ENCODE results near the gene SIK3.

The SIK3 gene

DNA sequence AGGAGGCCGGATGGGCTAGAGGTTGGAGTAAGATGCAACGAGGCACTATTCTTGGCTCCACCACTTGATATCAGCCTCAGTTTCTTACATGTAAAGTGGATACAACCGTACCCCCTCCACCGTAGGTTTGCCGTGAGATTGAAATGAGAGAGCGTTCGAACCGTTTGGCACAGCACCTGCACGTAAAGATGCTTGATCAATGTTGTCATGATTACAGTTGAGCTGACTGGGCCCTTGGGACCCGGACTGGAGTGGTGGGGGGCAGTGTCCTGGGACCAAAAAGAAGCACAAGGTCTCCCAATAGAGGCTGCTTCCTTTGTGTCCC lies 264.8 kb downstream of the SIK3 start:
- no peak for DNase-seq

DNA sequence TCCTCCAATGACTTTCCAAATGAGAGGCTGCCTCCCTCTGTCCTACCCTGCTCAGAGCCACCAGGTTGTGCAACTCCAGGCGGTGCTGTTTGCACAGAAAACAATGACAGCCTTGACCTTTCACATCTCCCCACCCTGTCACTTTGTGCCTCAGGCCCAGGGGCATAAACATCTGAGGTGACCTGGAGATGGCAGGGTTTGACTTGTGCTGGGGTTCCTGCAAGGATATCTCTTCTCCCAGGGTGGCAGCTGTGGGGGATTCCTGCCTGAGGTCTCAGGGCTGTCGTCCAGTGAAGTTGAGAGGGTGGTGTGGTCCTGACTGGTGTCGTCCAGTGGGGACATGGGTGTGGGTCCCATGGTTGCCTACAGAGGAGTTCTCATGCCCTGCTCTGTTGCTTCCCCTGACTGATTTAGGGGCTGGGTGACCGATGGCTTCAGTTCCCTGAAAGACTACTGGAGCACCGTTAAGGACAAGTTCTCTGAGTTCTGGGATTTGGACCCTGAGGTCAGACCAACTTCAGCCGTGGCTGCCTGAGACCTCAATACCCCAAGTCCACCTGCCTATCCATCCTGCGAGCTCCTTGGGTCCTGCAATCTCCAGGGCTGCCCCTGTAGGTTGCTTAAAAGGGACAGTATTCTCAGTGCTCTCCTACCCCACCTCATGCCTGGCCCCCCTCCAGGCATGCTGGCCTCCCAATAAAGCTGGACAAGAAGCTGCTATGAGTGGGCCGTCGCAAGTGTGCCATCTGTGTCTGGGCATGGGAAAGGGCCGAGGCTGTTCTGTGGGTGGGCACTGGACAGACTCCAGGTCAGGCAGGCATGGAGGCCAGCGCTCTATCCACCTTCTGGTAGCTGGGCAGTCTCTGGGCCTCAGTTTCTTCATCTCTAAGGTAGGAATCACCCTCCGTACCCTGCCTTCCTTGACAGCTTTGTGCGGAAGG lies 265.6 kb downstream of the SIK3 start:
- DNase-seq = no peak

DNA sequence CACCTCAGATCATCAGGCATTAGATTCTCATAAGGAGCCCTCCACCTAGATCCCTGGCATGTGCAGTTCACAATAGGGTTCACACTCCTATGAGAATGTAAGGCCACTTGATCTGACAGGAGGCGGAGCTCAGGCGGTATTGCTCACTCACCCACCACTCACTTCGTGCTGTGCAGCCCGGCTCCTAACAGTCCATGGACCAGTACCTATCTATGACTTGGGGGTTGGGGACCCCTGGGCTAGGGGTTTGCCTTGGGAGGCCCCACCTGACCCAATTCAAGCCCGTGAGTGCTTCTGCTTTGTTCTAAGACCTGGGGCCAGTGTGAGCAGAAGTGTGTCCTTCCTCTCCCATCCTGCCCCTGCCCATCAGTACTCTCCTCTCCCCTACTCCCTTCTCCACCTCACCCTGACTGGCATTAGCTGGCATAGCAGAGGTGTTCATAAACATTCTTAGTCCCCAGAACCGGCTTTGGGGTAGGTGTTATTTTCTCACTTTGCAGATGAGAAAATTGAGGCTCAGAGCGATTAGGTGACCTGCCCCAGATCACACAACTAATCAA lies 266.4 kb downstream of the SIK3 start:
- no peak for DNase-seq

DNA sequence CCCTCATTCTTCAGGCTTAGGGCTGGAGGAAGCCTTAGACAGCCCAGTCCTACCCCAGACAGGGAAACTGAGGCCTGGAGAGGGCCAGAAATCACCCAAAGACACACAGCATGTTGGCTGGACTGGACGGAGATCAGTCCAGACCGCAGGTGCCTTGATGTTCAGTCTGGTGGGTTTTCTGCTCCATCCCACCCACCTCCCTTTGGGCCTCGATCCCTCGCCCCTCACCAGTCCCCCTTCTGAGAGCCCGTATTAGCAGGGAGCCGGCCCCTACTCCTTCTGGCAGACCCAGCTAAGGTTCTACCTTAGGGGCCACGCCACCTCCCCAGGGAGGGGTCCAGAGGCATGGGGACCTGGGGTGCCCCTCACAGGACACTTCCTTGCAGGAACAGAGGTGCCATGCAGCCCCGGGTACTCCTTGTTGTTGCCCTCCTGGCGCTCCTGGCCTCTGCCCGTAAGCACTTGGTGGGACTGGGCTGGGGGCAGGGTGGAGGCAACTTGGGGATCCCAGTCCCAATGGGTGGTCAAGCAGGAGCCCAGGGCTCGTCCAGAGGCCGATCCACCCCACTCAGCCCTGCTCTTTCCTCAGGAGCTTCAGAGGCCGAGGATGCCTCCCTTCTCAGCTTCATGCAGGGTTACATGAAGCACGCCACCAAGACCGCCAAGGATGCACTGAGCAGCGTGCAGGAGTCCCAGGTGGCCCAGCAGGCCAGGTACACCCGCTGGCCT lies 267.9 kb downstream of the SIK3 start:
- DNase-seq = no peak

DNA sequence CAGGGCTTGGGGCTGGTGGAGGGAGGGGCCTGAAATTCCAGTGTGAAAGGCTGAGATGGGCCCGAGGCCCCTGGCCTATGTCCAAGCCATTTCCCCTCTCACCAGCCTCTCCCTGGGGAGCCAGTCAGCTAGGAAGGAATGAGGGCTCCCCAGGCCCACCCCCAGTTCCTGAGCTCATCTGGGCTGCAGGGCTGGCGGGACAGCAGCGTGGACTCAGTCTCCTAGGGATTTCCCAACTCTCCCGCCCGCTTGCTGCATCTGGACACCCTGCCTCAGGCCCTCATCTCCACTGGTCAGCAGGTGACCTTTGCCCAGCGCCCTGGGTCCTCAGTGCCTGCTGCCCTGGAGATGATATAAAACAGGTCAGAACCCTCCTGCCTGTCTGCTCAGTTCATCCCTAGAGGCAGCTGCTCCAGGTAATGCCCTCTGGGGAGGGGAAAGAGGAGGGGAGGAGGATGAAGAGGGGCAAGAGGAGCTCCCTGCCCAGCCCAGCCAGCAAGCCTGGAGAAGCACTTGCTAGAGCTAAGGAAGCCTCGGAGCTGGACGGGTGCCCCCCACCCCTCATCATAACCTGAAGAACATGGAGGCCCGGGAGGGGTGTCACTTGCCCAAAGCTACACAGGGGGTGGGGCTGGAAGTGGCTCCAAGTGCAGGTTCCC lies 268.6 kb downstream of the SIK3 start, which contains the start of gene APOC3:
APOC3 (plus strand) TSS at position 383 of the 659 bp plus-strand sequence. CDS start 676 bp downstream, outside the sequence.
- no peak for DNase-seq

DNA sequence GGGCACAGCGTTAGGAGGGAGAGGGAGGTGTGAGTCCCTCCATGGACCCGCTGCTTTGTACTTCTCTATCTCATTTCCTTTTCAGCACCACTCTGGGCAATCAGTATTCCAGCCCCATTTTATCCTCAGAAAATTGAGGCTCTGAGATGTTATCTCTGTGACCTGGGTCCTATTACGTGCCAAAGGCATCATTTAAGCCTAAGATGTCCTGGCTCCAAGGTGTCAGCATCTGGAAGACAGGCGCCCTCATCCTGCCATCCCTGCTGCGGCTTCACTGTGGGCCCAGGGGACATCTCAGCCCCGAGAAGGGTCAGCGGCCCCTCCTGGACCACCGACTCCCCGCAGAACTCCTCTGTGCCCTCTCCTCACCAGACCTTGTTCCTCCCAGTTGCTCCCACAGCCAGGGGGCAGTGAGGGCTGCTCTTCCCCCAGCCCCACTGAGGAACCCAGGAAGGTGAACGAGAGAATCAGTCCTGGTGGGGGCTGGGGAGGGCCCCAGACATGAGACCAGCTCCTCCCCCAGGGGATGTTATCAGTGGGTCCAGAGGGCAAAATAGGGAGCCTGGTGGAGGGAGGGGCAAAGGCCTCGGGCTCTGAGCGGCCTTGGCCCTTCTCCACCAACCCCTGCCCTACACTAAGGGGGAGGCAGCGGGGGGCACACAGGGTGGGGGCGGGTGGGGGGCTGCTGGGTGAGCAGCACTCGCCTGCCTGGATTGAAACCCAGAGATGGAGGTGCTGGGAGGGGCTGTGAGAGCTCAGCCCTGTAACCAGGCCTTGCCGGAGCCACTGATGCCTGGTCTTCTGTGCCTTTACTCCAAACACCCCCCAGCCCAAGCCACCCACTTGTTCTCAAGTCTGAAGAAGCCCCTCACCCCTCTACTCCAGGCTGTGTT lies 269.4 kb downstream of the SIK3 start:
- no peak for DNase-seq

DNA sequence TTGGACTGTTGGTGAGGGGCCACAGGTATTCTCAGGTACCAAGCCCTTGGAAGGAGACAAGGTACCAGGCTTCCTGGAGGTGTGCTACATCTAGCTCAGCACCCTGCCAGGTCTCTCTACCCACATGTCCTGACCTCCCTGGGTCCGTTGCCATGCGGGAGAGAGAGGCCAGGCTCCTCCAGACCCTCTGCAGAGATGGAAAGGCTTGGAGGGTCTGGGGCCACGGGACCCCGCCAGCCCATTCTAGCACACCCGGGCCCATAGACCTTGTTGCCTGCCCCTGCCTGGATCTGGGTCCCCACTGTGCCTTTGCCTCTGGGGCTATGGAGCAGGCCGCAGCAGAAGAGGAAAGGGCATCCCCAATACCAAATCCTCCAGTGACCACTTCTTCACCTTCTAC lies 270.8 kb downstream of the SIK3 start:
- no peak for DNase-seq

DNA sequence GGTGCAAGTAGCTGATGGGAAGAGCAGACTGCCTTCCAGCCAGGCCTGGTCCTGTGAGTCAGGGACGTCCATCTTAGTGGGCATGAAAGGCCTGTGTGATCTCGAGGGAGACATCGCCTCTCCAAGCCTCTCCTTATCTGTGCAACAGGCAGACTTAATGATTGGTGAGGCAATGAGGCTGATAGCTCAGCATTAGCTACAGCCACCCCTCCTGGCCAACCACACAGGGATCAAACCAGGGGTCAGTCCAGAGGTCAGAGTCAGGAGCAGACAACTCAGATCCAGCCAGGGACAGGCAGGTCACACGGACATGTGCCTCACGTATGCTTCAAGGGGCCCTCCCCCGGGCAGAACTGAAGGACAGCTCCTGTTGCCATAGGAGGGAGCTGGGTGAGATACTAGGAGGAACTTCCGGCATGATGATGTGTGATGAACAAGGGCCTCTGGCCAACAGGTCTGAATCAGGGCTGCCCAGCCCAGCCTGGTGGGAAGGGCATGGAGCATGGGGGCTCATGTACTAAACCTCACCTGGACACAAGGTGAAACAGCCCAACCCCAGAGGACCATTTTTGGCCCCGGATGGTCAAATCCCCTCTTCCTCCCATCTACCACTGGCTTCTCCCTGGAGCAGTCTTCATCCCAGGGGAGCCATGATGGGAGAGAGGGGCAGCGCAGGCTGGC lies 271.3 kb downstream of the SIK3 start:
- DNase-seq = no peak

DNA sequence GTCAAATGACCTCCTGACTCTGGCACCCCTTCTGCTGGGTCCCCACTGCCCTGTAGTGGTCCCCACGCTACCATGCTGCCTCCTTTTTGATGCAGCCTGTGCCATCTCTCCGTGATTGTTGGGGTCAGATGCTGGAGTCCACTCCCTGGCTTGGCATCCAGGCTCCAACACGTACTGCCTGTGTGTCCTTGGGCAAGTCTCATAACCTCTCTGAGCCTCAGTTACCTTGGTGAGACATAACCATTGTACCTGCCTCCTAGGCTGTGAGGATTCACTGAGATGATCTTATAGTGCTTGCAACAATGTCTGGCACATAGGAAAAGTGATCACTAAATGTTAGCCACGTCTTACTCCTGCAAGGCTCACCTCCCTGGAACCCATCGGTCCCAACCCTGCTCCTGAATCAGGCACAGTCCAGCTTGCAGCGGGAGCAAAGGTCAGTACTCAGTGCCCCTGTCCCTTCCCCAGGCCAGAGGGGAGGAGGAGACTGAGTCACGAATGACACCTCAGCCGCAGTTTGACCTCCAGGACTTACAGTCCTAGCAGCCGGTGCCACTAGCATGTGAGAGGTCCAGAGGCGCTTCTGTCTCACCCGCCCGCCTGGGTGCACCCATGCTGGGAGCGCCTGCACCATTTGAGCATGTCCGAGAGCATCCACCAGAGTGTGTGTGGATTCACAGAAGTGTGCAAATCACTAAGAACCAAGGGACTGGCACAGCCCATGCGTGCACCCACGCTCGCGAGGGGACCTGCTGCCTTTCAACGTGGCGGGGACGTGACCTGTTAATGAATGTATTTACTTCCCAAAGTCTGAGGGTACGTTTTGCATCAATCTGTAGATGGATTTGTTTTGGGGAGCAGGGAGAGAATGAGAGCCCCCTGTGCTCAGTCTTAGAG lies 272.1 kb downstream of the SIK3 start:
- no peak for DNase-seq

DNA sequence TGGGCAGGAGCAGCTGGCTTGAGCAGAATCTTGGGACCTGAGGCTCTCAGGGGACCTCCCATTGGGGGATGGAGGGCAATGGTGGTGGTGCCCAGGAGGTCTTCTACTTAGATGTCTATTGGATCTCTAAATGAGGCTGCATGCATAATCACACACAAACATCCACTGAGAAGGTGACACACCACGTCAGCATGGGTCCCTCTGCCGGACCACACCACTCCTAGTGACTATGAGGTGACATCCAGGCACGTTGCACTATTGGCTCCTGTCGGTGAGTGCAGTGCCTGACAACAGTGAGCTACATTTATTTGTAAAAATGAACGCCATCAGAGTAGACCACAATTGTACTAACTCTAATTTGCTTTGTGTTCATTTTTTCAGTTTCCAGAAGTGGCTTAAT lies 272.8 kb downstream of the SIK3 start:
- no peak for DNase-seq

DNA sequence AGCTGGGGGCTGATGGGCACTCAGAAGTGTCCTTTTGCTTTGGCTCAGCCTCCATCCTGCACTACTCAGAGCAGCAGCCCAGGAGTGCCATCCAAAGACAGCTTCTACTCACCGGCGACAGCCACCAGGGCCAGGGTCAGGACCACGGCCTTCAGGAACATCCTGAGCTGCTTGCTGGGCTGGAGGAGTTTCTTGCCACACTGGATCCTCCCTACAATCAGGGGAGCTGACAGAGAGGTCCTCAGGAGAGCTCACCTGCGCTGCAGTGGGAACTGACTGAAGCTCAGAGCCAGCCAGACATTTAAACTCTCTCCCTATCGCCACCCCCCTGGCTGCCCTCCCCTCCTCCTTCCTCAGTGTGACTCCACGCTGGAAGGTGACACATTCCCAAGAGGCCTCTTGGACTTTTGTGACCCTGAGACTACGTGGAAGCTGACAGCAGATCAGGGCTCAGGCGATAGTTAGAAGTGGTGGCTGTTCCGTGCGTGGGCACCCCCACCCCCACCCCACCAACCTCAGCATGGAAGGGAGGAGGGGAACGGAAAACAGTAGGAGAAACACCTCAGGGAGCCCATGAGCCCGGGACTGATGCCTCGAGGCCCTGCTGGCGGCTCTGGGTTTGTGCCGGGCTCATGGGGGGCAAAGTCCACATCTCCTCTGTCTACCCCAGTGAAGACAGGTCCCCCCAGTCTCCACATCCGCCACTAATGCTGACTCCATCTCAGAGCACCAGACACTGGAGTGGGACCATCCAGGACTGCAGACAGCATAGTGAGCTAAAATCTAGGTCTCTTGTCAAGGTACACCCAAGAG lies 275.0 kb downstream of the SIK3 start, which contains the start of gene APOA4:
APOA4 (minus strand) TSS at position 274 of the 813 bp plus-strand sequence; CDS start at position 161, 113 bp downstream.
- no peak for DNase-seq

DNA sequence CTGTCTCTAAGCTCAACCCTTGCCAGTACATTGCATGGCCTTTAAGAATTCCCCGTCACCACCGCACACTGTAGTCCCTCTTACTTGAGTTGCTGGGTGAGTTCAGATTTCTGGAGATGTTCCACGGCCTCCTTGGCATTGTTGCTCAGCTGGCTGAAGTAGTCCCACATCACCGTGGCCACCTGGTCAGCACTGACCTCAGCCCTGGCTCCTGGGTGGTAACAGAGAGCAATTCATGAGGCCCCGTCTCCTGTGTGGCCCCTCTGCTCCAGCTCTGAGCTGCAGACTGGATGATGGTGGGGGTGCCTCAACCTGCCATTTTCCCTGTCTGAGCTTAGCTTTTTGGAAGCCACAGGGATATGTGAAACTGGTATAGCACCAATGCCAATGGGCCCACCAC lies 275.7 kb downstream of the SIK3 start:
- no peak for DNase-seq

DNA sequence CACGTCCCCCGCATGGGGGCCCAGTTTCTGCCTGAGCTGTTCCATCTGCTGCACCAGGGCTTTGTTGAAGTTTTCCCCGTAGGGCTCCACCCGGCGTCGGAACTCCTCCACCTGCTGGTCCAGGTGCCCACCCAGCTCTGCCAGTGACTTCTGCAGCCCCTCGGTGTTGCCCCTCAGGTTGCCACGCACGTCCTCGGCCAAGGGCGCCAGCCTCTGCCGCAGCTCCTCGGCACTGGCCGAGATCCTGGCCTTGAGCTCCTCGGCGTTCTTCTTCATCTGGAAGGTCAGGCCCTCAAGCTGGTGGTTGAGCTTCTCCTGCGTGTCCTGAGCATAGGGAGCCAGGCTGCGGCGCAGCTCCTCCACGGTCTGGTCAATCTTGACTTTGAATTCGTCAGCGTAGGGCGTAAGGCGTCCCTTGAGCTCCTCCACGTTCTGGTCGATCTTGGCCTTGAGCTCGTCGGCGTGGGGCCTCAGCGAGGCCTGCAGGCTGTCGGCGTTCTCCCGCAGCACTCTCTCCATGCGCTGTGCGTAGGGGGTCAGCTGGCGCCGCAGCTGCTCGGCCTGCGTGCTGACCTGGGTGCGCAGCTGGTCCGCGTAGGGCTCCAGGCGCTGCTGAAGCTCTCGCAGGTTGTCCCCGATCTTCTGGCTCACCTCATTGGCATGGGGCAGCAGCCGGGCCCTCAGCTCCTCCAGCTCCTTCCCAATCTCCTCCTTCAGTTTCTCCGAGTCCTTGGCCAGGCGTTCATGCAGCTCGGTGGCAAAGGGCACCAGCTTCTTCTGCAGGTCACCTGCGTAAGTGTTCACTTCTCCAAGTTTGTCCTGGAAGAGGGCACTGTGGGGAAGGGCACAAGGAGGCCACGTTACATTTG lies 276.9 kb downstream of the SIK3 start:
- DNase-seq = no peak

DNA sequence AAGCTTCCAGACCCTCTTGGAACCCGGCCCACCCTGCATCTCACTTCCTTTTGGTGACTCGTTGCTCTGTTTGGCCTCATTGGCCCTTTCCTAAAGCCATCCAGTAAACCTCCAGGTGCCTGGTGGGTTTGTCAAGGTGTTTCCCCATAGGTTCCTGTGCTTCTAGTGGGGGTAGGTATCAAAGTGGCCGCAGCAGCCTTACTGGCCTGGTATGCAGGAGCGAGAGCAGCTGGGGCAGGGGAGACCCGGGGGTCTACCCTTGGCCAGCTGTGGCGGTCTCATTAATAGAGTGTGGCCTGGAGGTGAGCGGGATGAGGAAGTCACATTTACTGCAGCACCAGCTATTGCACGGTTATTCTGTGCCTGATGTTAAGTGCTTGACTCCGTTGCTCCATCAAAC lies 279.2 kb downstream of the SIK3 start:
- DNase-seq = no peak

DNA sequence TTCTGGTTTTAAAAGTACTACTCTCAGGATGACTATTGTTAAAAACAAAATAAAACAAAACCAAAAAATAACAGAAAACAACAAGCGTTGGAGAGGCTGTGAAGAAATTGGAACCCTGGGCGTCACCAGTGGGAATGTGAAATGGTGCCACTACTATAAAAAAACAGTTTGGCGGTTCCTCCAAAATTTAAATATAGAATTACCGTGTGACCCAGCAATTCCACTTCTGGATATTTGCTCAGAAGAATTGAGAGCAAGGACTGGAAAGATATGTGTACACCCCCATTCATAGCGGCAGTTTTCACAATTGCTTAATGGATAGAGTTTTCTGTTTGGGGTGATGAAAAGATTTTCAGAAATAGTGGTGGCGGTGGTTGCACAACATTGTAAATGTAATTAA lies 283.7 kb downstream of the SIK3 start:
- no peak for DNase-seq

DNA sequence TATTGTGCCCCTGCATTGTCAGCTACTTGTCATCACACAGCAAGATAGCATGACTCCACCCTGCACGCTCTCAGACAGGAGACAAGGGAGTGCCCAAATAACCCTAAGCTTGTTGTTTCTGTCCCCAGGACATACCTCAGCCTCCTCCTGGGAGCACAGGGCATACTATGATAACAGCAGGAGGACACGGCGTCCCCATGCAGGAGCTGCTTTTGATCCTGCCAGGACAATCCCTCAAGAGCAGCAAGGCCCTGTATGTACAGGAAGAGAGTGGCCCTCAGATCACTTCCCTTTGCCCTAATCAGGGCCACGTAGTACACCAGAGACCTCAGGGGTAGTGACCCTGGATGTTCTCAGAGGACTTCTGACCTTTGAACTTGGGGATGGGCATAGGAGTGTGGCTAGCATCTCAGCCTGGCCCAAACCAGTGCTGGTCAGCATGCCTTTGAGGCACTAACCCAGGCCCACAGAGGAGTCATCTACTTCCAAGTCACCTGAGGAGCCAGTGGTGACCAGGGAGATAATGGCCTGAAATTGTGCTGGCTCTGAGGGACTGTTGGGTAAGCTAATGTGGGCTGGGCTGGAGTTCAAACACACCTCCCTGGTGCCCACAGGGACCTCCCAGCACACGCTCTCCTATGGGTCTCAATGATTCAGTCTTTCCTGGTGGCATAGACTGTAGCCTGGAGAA lies 284.3 kb downstream of the SIK3 start:
- DNase-seq = no peak

DNA sequence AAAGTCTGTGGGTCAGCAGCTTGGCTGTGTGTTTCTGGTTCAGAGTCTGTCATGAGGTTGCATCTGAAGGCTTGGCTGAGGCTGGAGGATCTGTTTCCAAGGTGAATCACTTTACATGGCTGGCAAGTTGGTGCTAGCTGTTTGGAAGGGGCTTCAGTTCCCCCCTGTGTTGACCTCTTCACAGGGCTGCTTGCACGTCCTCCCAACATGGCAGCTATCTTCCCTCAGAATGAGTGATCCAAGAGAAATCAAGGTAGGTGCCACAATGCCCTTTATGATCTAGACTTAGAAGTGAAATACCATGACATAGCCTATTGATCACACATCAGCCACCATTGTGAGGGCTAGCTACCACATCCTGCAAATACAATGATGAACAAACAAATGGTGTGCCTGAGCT lies 285.1 kb downstream of the SIK3 start:
- no peak for DNase-seq

DNA sequence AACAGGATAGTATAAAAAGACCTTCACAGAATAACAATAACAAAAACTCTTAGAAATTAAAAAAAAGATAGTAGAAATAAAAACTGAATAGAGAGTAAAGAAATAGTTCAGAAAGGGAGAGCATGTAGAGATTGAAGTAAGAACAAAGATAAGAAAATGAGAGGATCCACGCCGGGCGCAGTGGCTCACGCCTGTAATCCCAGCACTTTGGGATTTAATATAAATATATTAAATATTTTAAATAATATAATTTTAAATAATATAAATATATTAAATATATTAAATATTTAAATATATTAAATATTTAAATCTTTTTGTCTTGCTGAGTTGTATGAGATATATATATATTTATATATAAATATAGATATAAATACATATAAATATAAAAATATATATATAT lies 286.1 kb downstream of the SIK3 start:
- no peak for DNase-seq
